Vagina (tissue), 2 donors: ENCODE measurements around the gene ST6GALNAC5. TPM values are rescaled to one million over a fixed set of nuclear protein-coding genes. Genes with fewer than 3 reads are reported as not detected.

Source experiments
- DNase-seq, 2 donors: peaks; one replicate each; pipeline ENCODE4 v3.0.0-alpha.2; 2017; ENCODE audit errors: extremely low spot score in 2 of 2
- H3K27ac ChIP-seq: fragments of 200-600 bp; sonication (generic); one replicate; pipeline ENCODE4 v1.5.1; 2019
- H3K27me3 ChIP-seq: fragments of 200-600 bp; sonication (generic); one replicate; pipeline ENCODE4 v1.5.1; 2019
- H3K36me3 ChIP-seq, 2 donors: fragments of 200-600 bp; sonication (generic); one replicate each; pipeline ENCODE4 v1.5.1; 2017 to 2019
- H3K4me1 ChIP-seq: fragments of 200-600 bp; sonication (generic); one replicate; pipeline ENCODE4 v1.5.1; 2019
- H3K4me3 ChIP-seq, 2 donors: fragments of 200-600 bp; sonication (generic); 1 replicate in 1 of 2; 2 replicates in 1 of 2; pipeline ENCODE4 v1.5.1; 2016 to 2019
- H3K9me3 ChIP-seq: fragments of 200-600 bp; sonication (generic); one replicate; pipeline ENCODE4 v1.5.1; 2019
- CTCF ChIP-seq, 3 experiments: fragments of 450-650 bp in 2 of 3; fragments of 200-600 bp in 1 of 3; sonication (generic) in 1 of 3; IDR thresholded peaks; one replicate each; pipeline ENCODE4 v1.5.1; 2017 to 2019; ENCODE audit warnings: antibody characterized with exemption in 3 of 3, mild to moderate bottlenecking in 2 of 3, moderate library complexity in 2 of 3
- POLR2A ChIP-seq, 2 donors: fragments of 450-650 bp; IDR thresholded peaks; one replicate each; pipeline ENCODE4 v1.6.1; 2017; ENCODE audit warnings: antibody characterized with exemption in 2 of 2, mild to moderate bottlenecking in 2 of 2, moderate library complexity in 2 of 2
- POLR2AphosphoS5 ChIP-seq, 2 donors: sonication (generic); formaldehyde crosslinking; IDR thresholded peaks; one replicate each; pipeline ENCODE4 v1.9.0; 2017; ENCODE audit warnings: antibody characterized with exemption in 2 of 2, mild to moderate bottlenecking in 2 of 2, low read depth in 1 of 2; ENCODE audit not compliant: insufficient read depth in 1 of 2
- intact Hi-C: fragments of 100-400 bp; cut with DNase I; formaldehyde crosslinking; loops from one replicate; pipeline ENCODE4 v1.15.1; 2023
- total RNA-seq: library from RNA; depleted of rRNA; stranded (reverse); fragments of >200 nt; gene quantifications from one replicate; pipeline ENCODE4 v1.2.3, GENCODE V29; 2016

The ST6GALNAC5 gene
- total RNA-seq, 1 donor from 2014 or later, result 9.6 TPM

- Histone ChIP-seq H3K9me3 (no peaks in the 10 kb centered on the region), H3K4me1 (no peaks in the 10 kb centered on the region), H3K27me3 (no peaks in the 10 kb centered on the region), H3K4me3 (no peak overlapping the region), H3K36me3 (no peaks in the 10 kb centered on the region), H3K27ac (no peak overlapping the region)
- no peak for TF ChIP-seq POLR2A (IDR thresholded peaks at IDR 0.05)
- TF ChIP-seq POLR2AphosphoS5 (IDR thresholded peaks at IDR 0.05; ENCODE audit: insufficient read depth in 1 of 2, low read depth in 1 of 2), result no peak
- no peak for TF ChIP-seq CTCF (IDR thresholded peaks at IDR 0.05)
- no peak for DNase-seq
- intact Hi-C loops, result no loop called here
Observed at GRCh38 chr1:76827066-76827465, 40.2 kb upstream of the ST6GALNAC5 start.

- Histone ChIP-seq H3K27ac (no peak overlapping the region), H3K4me1 (no peaks in the 10 kb centered on the region), H3K4me3 (no peak overlapping the region), H3K27me3 (no peaks in the 10 kb centered on the region), H3K9me3 (no peaks in the 10 kb centered on the region), H3K36me3 (no peaks in the 10 kb centered on the region)
- DNase-seq, result no peak
- intact Hi-C loops, result no loop called here
- TF ChIP-seq POLR2AphosphoS5 (IDR thresholded peaks at IDR 0.05; ENCODE audit: insufficient read depth in 1 of 2, low read depth in 1 of 2) (no peak), POLR2A (IDR thresholded peaks at IDR 0.05) (no peak), CTCF (IDR thresholded peaks at IDR 0.05) (no peak)
Observed at GRCh38 chr1:76830373-76830772, 36.9 kb upstream of the ST6GALNAC5 start.

- Histone ChIP-seq H3K4me1 (no peaks in the 10 kb centered on the region), H3K27me3 (no peaks in the 10 kb centered on the region), H3K4me3 (no peak overlapping the region), H3K36me3 (no peaks in the 10 kb centered on the region), H3K27ac (no peak overlapping the region), H3K9me3 (no peaks in the 10 kb centered on the region)
- no peak for DNase-seq
- intact Hi-C loops, result no loop called here
- TF ChIP-seq POLR2AphosphoS5 (IDR thresholded peaks at IDR 0.05; ENCODE audit: insufficient read depth in 1 of 2, low read depth in 1 of 2) (no peak), POLR2A (IDR thresholded peaks at IDR 0.05) (no peak), CTCF (IDR thresholded peaks at IDR 0.05) (no peak)
Observed at GRCh38 chr1:76832521-76832920, 34.8 kb upstream of the ST6GALNAC5 start.

GRCh38 chr1:76833151-76833550, 34.1 kb upstream of the ST6GALNAC5 start:
- H3K27me3 ChIP-seq, result no peaks in the 10 kb centered on the region
- H3K27ac ChIP-seq, result no peak overlapping the region
- no peaks in the 10 kb centered on the region for H3K4me1 ChIP-seq
- no peak overlapping the region for H3K4me3 ChIP-seq
- no peaks in the 10 kb centered on the region for H3K9me3 ChIP-seq
- no peak for DNase-seq
- H3K36me3 ChIP-seq, result no peaks in the 10 kb centered on the region
- TF ChIP-seq POLR2AphosphoS5 (IDR thresholded peaks at IDR 0.05; ENCODE audit: insufficient read depth in 1 of 2, low read depth in 1 of 2) (no peak), POLR2A (IDR thresholded peaks at IDR 0.05) (no peak), CTCF (IDR thresholded peaks at IDR 0.05) (no peak)
- intact Hi-C loops, result no loop called here

GRCh38 chr1:76833856-76834255, 33.4 kb upstream of the ST6GALNAC5 start:
- no peaks in the 10 kb centered on the region for H3K9me3 ChIP-seq
- TF ChIP-seq POLR2A (IDR thresholded peaks at IDR 0.05), result no peak
- no peak for TF ChIP-seq CTCF (IDR thresholded peaks at IDR 0.05)
- no peak for TF ChIP-seq POLR2AphosphoS5 (IDR thresholded peaks at IDR 0.05; ENCODE audit: insufficient read depth in 1 of 2, low read depth in 1 of 2)
- intact Hi-C loops, result no loop called here
- no peaks in the 10 kb centered on the region for H3K27me3 ChIP-seq
- no peak for DNase-seq
- no peaks in the 10 kb centered on the region for H3K4me1 ChIP-seq
- H3K36me3 ChIP-seq, result no peaks in the 10 kb centered on the region
- H3K27ac ChIP-seq, result no peak overlapping the region
- H3K4me3 ChIP-seq, result no peak overlapping the region
